ENCODE measurements around the gene PLXNA4. TPM values are rescaled to one million over a fixed set of nuclear protein-coding genes. Genes with fewer than 3 reads are reported as not detected.
A peak's percentile ranks its signal among the peaks of the same experiment; 100 is the strongest.

The PLXNA4 gene
- total RNA-seq, 1 donor from 2014 or later, result 2.1 TPM

DNA sequence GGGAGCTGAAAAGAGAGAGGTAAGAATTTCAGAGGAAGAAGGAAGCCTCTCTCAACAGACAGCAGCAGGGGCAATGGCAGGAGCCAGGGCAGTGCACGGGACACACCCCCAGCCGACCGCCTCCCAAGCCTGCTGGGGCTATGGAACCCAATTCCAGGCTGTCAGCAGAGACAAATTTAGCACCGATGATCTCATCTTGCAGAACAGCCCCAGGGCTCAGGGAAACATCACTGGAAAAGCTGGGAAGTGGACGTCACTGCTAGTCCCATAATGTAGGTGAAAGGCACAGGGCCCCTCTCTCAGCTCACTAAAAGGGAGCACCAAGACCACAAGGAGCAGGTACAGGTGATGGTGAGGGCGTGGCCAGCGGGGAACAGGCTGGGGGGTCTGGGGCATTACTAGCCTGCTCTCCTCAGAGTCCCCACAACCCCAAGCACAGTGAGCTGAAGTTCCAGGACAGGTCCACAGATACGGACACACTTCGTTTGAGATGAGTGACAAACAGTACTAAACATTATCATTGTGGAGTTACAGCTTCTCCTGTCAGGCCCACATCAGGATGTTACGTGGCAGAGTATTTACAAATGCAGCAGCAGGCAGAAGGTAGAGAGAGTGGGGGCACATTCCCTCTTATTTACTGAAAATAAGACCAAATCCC is 103.7 kb downstream of the PLXNA4 start:
- Histone ChIP-seq H3K36me3 (ENCODE audit: control insufficient read depth in 3 of 3, insufficient read depth in 3 of 3, low read length in 3 of 3) (no peaks in the 10 kb centered on the region), H3K4me1 (ENCODE audit: control insufficient read depth in 3 of 3, insufficient read depth in 3 of 3, low read length in 3 of 3) (peaks cover 10 to 20% (median 12%) of the 10 kb centered on the region in 3 donors), H3K9me3 (ENCODE audit: control insufficient read depth in 3 of 3, low read length in 3 of 3) (no peaks in the 10 kb centered on the region), H3K27me3 (ENCODE audit: control insufficient read depth in 3 of 3, insufficient read depth in 3 of 3, low read length in 3 of 3) (no peaks in the 10 kb centered on the region), H3K27ac (ENCODE audit: low read depth, low read length) (peak overlapping the region; percentile 33), H3K9ac (ENCODE audit: low read depth in 1 of 3, low read length in 3 of 3) (peak overlapping the region in 2 of 3 donors; percentile 28 to 46), H3K4me3 (ENCODE audit: low read length in 3 of 3) (peak overlapping the region in 1 of 3 donors; percentile 4)

- Histone ChIP-seq H3K27me3 (ENCODE audit: control insufficient read depth in 3 of 3, insufficient read depth in 3 of 3, low read length in 3 of 3) (peaks cover 0 to 3% (median 0%) of the 10 kb centered on the region in 3 donors), H3K4me3 (ENCODE audit: low read length in 3 of 3) (no peak overlapping the region), H3K4me1 (ENCODE audit: control insufficient read depth in 3 of 3, insufficient read depth in 3 of 3, low read length in 3 of 3) (peaks cover 10 to 20% (median 12%) of the 10 kb centered on the region in 3 donors), H3K9me3 (ENCODE audit: control insufficient read depth in 3 of 3, low read length in 3 of 3) (no peaks in the 10 kb centered on the region), H3K36me3 (ENCODE audit: control insufficient read depth in 3 of 3, insufficient read depth in 3 of 3, low read length in 3 of 3) (no peaks in the 10 kb centered on the region), H3K27ac (ENCODE audit: low read depth, low read length) (no peak overlapping the region), H3K9ac (ENCODE audit: low read depth in 1 of 3, low read length in 3 of 3) (no peak overlapping the region)
Measured at GRCh38 chr7:132471515-132471914, 104.8 kb downstream of the PLXNA4 start.

GRCh38 chr7:132469681-132470080 is 106.6 kb downstream of the PLXNA4 start:
- H3K9ac ChIP-seq (ENCODE audit: low read depth in 1 of 3, low read length in 3 of 3), result no peak overlapping the region
- H3K9me3 ChIP-seq (ENCODE audit: control insufficient read depth in 3 of 3, low read length in 3 of 3), result no peaks in the 10 kb centered on the region
- peaks cover 10 to 20% (median 12%) of the 10 kb centered on the region in 3 donors for H3K4me1 ChIP-seq (ENCODE audit: control insufficient read depth in 3 of 3, insufficient read depth in 3 of 3, low read length in 3 of 3)
- H3K4me3 ChIP-seq (ENCODE audit: low read length in 3 of 3), result no peak overlapping the region
- H3K27ac ChIP-seq (ENCODE audit: low read depth, low read length), result no peak overlapping the region
- H3K27me3 ChIP-seq (ENCODE audit: control insufficient read depth in 3 of 3, insufficient read depth in 3 of 3, low read length in 3 of 3), result peaks cover 0 to 5% (median 4%) of the 10 kb centered on the region in 3 donors
- no peaks in the 10 kb centered on the region for H3K36me3 ChIP-seq (ENCODE audit: control insufficient read depth in 3 of 3, insufficient read depth in 3 of 3, low read length in 3 of 3)

- Histone ChIP-seq H3K9ac (ENCODE audit: low read depth in 1 of 3, low read length in 3 of 3) (no peak overlapping the region), H3K27me3 (ENCODE audit: control insufficient read depth in 3 of 3, insufficient read depth in 3 of 3, low read length in 3 of 3) (peaks cover 0 to 5% (median 4%) of the 10 kb centered on the region in 3 donors), H3K9me3 (ENCODE audit: control insufficient read depth in 3 of 3, low read length in 3 of 3) (no peaks in the 10 kb centered on the region)
Measured at GRCh38 chr7:132469264-132469663, 107.0 kb downstream of the PLXNA4 start.

DNA sequence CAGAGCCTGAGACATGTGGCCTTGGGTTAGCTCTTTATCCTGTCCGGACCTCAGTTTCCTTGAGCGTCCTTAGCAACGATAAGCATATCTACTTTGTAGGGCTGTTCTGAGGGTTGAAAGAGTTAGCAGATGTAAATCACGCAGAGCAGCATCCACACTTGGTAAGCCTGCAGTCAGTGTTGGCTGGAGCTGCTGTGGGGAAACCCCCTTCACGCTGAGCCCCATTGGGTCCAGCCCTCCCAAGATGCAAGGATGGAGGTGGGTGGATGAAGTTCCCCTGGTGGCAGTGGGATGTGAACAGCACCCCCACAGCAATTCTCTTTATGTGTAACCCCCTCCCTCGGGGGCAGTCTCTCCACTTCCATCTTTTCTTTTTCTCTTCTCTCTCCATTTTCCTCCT is 109.9 kb downstream of the PLXNA4 start:
- Histone ChIP-seq H3K27ac (ENCODE audit: low read depth, low read length) (no peak overlapping the region), H3K27me3 (ENCODE audit: control insufficient read depth in 3 of 3, insufficient read depth in 3 of 3, low read length in 3 of 3) (peaks cover 0 to 5% (median 4%) of the 10 kb centered on the region in 3 donors), H3K4me3 (ENCODE audit: low read length in 3 of 3) (no peak overlapping the region), H3K9ac (ENCODE audit: low read depth in 1 of 3, low read length in 3 of 3) (no peak overlapping the region), H3K4me1 (ENCODE audit: control insufficient read depth in 3 of 3, insufficient read depth in 3 of 3, low read length in 3 of 3) (peaks cover 0 to 2% (median 0%) of the 10 kb centered on the region in 3 donors), H3K36me3 (ENCODE audit: control insufficient read depth in 3 of 3, insufficient read depth in 3 of 3, low read length in 3 of 3) (no peaks in the 10 kb centered on the region), H3K9me3 (ENCODE audit: control insufficient read depth in 3 of 3, low read length in 3 of 3) (no peaks in the 10 kb centered on the region)

More at GRCh38 chr7:132469264-132469663, 107.0 kb downstream of the PLXNA4 start:
- no peak overlapping the region for H3K27ac ChIP-seq (ENCODE audit: low read depth, low read length)
- H3K4me3 ChIP-seq (ENCODE audit: low read length in 3 of 3), result no peak overlapping the region
- H3K36me3 ChIP-seq (ENCODE audit: control insufficient read depth in 3 of 3, insufficient read depth in 3 of 3, low read length in 3 of 3), result no peaks in the 10 kb centered on the region
- H3K4me1 ChIP-seq (ENCODE audit: control insufficient read depth in 3 of 3, insufficient read depth in 3 of 3, low read length in 3 of 3), result peaks cover 10 to 20% (median 12%) of the 10 kb centered on the region in 3 donors

GRCh38 chr7:132465516-132465915 is 110.8 kb downstream of the PLXNA4 start:
- H3K9me3 ChIP-seq (ENCODE audit: control insufficient read depth in 3 of 3, low read length in 3 of 3), result no peaks in the 10 kb centered on the region
- peaks cover 0 to 5% (median 4%) of the 10 kb centered on the region in 3 donors for H3K27me3 ChIP-seq (ENCODE audit: control insufficient read depth in 3 of 3, insufficient read depth in 3 of 3, low read length in 3 of 3)
- no peak overlapping the region for H3K4me3 ChIP-seq (ENCODE audit: low read length in 3 of 3)
- H3K4me1 ChIP-seq (ENCODE audit: control insufficient read depth in 3 of 3, insufficient read depth in 3 of 3, low read length in 3 of 3), result no peaks in the 10 kb centered on the region
- no peak overlapping the region for H3K9ac ChIP-seq (ENCODE audit: low read depth in 1 of 3, low read length in 3 of 3)
- no peak overlapping the region for H3K27ac ChIP-seq (ENCODE audit: low read depth, low read length)
- no peaks in the 10 kb centered on the region for H3K36me3 ChIP-seq (ENCODE audit: control insufficient read depth in 3 of 3, insufficient read depth in 3 of 3, low read length in 3 of 3)

DNA sequence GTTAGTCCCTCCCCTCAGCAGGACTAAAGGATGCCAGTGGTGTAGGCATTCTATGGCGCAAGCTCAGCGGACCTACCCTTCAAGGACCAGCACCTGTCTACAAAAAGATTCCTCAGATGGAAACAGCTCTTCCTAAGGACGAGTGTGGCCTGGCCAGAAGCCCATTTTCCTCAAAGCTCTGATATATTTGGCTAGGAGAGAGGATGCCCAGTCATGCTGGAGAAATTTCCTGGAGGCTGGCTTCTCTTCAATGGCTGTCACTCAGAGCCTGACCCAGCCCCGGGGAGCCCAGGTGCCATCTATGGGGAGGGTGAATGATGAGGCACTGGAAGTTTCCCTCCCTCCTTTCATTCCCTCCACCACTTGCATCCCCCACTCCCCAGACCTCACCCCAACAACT is 111.5 kb downstream of the PLXNA4 start:
- no peaks in the 10 kb centered on the region for H3K9me3 ChIP-seq (ENCODE audit: control insufficient read depth in 3 of 3, low read length in 3 of 3)
- H3K27ac ChIP-seq (ENCODE audit: low read depth, low read length), result no peak overlapping the region
- H3K27me3 ChIP-seq (ENCODE audit: control insufficient read depth in 3 of 3, insufficient read depth in 3 of 3, low read length in 3 of 3), result peaks cover 0 to 5% (median 4%) of the 10 kb centered on the region in 3 donors
- no peaks in the 10 kb centered on the region for H3K4me1 ChIP-seq (ENCODE audit: control insufficient read depth in 3 of 3, insufficient read depth in 3 of 3, low read length in 3 of 3)
- H3K9ac ChIP-seq (ENCODE audit: low read depth in 1 of 3, low read length in 3 of 3), result no peak overlapping the region
- no peaks in the 10 kb centered on the region for H3K36me3 ChIP-seq (ENCODE audit: control insufficient read depth in 3 of 3, insufficient read depth in 3 of 3, low read length in 3 of 3)
- H3K4me3 ChIP-seq (ENCODE audit: low read length in 3 of 3), result no peak overlapping the region

- peaks cover 0 to 5% (median 4%) of the 10 kb centered on the region in 3 donors for H3K27me3 ChIP-seq (ENCODE audit: control insufficient read depth in 3 of 3, insufficient read depth in 3 of 3, low read length in 3 of 3)
- H3K9ac ChIP-seq (ENCODE audit: low read depth in 1 of 3, low read length in 3 of 3), result no peak overlapping the region
- no peak overlapping the region for H3K4me3 ChIP-seq (ENCODE audit: low read length in 3 of 3)
- H3K4me1 ChIP-seq (ENCODE audit: control insufficient read depth in 3 of 3, insufficient read depth in 3 of 3, low read length in 3 of 3), result no peaks in the 10 kb centered on the region
- no peaks in the 10 kb centered on the region for H3K9me3 ChIP-seq (ENCODE audit: control insufficient read depth in 3 of 3, low read length in 3 of 3)
- no peak overlapping the region for H3K27ac ChIP-seq (ENCODE audit: low read depth, low read length)
- no peaks in the 10 kb centered on the region for H3K36me3 ChIP-seq (ENCODE audit: control insufficient read depth in 3 of 3, insufficient read depth in 3 of 3, low read length in 3 of 3)
Measured at GRCh38 chr7:132463922-132464321, 112.3 kb downstream of the PLXNA4 start.

DNA sequence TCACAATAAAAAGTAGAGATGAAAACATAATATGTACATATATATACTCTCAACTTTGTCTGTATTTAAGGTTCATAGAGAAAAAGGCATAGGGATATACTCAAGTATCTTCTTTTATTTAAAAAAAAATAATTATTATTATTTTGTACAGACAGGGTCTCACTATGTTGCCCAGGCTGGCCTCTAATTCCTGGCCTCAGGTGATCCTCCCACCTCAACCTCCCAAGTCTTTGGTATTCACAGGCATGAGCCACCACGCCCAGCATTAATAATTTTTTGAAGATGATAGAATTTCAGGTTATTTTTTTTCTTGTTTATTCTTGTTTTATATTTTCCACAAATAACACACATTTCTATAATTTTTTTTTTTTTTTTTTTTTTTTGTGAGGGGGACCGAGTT is 113.8 kb downstream of the PLXNA4 start:
- H3K4me1 ChIP-seq (ENCODE audit: control insufficient read depth in 3 of 3, insufficient read depth in 3 of 3, low read length in 3 of 3), result no peaks in the 10 kb centered on the region
- H3K36me3 ChIP-seq (ENCODE audit: control insufficient read depth in 3 of 3, insufficient read depth in 3 of 3, low read length in 3 of 3), result no peaks in the 10 kb centered on the region
- peaks cover 0 to 5% (median 4%) of the 10 kb centered on the region in 3 donors for H3K27me3 ChIP-seq (ENCODE audit: control insufficient read depth in 3 of 3, insufficient read depth in 3 of 3, low read length in 3 of 3)
- H3K9ac ChIP-seq (ENCODE audit: low read depth in 1 of 3, low read length in 3 of 3), result no peak overlapping the region
- no peak overlapping the region for H3K4me3 ChIP-seq (ENCODE audit: low read length in 3 of 3)
- no peak overlapping the region for H3K27ac ChIP-seq (ENCODE audit: low read depth, low read length)
- no peaks in the 10 kb centered on the region for H3K9me3 ChIP-seq (ENCODE audit: control insufficient read depth in 3 of 3, low read length in 3 of 3)

DNA sequence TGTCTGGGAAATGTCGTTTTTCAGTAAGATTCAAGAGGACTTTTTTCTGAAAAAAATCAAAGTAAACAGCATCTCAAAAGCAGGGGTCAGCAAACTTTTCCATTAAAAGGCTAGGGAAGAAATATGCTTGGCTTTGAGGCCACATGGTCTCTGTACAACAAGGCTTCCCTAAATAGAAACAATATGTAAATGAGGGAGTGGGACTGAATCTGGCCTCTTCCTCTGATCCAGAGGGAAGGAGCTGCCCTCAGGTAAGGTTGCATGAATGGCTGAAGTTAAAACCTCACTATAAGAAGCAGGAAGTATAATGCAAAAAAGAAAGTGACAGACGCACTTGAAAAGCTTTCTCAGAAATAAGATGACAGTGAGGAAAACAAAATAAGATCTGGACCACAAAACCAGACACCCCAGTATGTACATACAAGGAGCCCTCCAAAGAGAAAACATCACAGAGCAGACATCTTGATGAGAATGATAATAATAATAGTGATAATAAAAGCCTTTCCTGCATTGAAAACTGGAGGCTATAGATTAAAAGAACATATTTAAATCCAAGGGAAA is 115.2 kb downstream of the PLXNA4 start:
- peaks cover 0 to 3% (median 0%) of the 10 kb centered on the region in 3 donors for H3K27me3 ChIP-seq (ENCODE audit: control insufficient read depth in 3 of 3, insufficient read depth in 3 of 3, low read length in 3 of 3)

More for the DNA sequence above, 115.2 kb downstream of the PLXNA4 start:
- H3K4me3 ChIP-seq (ENCODE audit: low read length in 3 of 3), result no peak overlapping the region
- no peak overlapping the region for H3K27ac ChIP-seq (ENCODE audit: low read depth, low read length)
- H3K4me1 ChIP-seq (ENCODE audit: control insufficient read depth in 3 of 3, insufficient read depth in 3 of 3, low read length in 3 of 3), result no peaks in the 10 kb centered on the region
- H3K36me3 ChIP-seq (ENCODE audit: control insufficient read depth in 3 of 3, insufficient read depth in 3 of 3, low read length in 3 of 3), result no peaks in the 10 kb centered on the region
- H3K9me3 ChIP-seq (ENCODE audit: control insufficient read depth in 3 of 3, low read length in 3 of 3), result no peaks in the 10 kb centered on the region
- no peak overlapping the region for H3K9ac ChIP-seq (ENCODE audit: low read depth in 1 of 3, low read length in 3 of 3)

Measured in skeletal muscle tissue (tissue), 4 donors.